K562 (cell line): Measurements from ENCODE around the gene ATXN7L1. TPM values are rescaled to one million over a fixed set of nuclear protein-coding genes. Genes with fewer than 3 reads are reported as not detected.

ENCODE experiments used
- ATAC-seq: fragments of 200-7000 bp; cut with Tn5 transposase; 3 replicates; pipeline ENCODE4 v1.9.1; 2020; ENCODE audit warnings: moderate library complexity
- BruUV-seq: library from RNA; stranded (reverse); fragments of 400-500 nt; replicated peaks from 2 replicates; lab custom pipeline; 2021; lab: Mats Ljungman, UMichigan
- CTCF ChIA-PET: fragments of 300-600 bp; formaldehyde crosslinking; extraction: SDS; loops from one replicate; lab custom pipeline; 2021; ENCODE audit warnings: low intra/inter-chr PET ratio; lab: Yijun Ruan, JAX
- POLR2A ChIA-PET: fragments of 300-600, 350-650 bp; sonication (Branson Sonifier 250); formaldehyde crosslinking; extraction: SDS; loops from one replicate; lab custom pipeline; 2021; ENCODE audit warnings: antibody characterized with exemption, inconsistent platforms; lab: Yijun Ruan, JAX
- DNase-seq, 4 experiments: peaks; one replicate each; pipeline versions ENCODE4 v3.0.0 to v3.0.0-alpha.2; 2011 to 2018; ENCODE audit warnings: low spot score in 3 of 4, mixed read lengths in 3 of 4; ENCODE audit errors: extremely low read depth in 1 of 4
- FAIRE-seq: peaks from 2 replicates; lab custom pipeline; 2011; peaks lifted over from hg19 to GRCh38; lab: Jason Lieb, UNC
- H2AFZ ChIP-seq: 2 replicates; pipeline ENCODE4 v1.6.0; 2011; ENCODE audit warnings: low read depth, low read length, control low read depth, inconsistent platforms
- H3K27ac ChIP-seq: fragments of 200-600 bp; 3 replicates; pipeline ENCODE4 v1.8.0; 2011; ENCODE audit warnings: low read depth, mild to moderate bottlenecking, control low read depth, inconsistent platforms, low read length, moderate library complexity, mixed read lengths; ENCODE audit errors: extremely low read depth
- H3K27me3 ChIP-seq, 2 experiments: fragments of 300-600 bp in 1 of 2; 2 replicates in 1 of 2; 3 replicates in 1 of 2; pipeline versions ENCODE4 v1.6.0 to v1.8.0; 2011; ENCODE audit warnings: inconsistent platforms in 2 of 2, low read length in 2 of 2, mild to moderate bottlenecking in 1 of 2, mixed read lengths in 1 of 2, moderate library complexity in 1 of 2; ENCODE audit not compliant: control insufficient read depth in 2 of 2, insufficient read depth in 2 of 2
- H3K36me3 ChIP-seq: fragments of 300-600 bp; 3 replicates; pipeline ENCODE4 v1.8.0; 2011; ENCODE audit warnings: mild to moderate bottlenecking, low read length, inconsistent platforms; ENCODE audit not compliant: control insufficient read depth, insufficient read depth
- H3K4me1 ChIP-seq, 2 experiments: fragments of 200-600 bp in 1 of 2; replicated peaks in 1 of 2; 2 replicates in 1 of 2; 3 replicates in 1 of 2; pipeline versions ENCODE4 v1.5.1 to v1.8.0; 2011; ENCODE audit warnings: inconsistent platforms in 2 of 2, low read length in 2 of 2, mild to moderate bottlenecking in 1 of 2, mixed read lengths in 1 of 2, moderate library complexity in 1 of 2; ENCODE audit not compliant: control insufficient read depth in 2 of 2, insufficient read depth in 2 of 2
- H3K4me2 ChIP-seq: 2 replicates; pipeline ENCODE4 v1.6.1; 2011; ENCODE audit warnings: low read length, control low read depth, inconsistent platforms, mixed read lengths; ENCODE audit not compliant: insufficient read depth
- H3K4me3 ChIP-seq: fragments of 200-600 bp; sonication (generic), shearing (Covaris generic); 2 replicates; pipeline ENCODE4 v1.5.1; 2016; ENCODE audit warnings: control low read depth, inconsistent platforms
- H3K79me2 ChIP-seq: fragments of 200-600 bp; 3 replicates; pipeline ENCODE4 v1.8.0; 2011; ENCODE audit warnings: low read length, inconsistent platforms; ENCODE audit not compliant: control insufficient read depth, insufficient read depth
- H3K9ac ChIP-seq, 2 experiments: 2 replicates each; pipeline versions ENCODE4 v1.6.0 to v1.6.1; 2011; ENCODE audit warnings: low read depth in 2 of 2, low read length in 2 of 2, control low read depth in 1 of 2, inconsistent platforms in 1 of 2, mild to moderate bottlenecking in 1 of 2, mixed read lengths in 1 of 2; ENCODE audit not compliant: insufficient read depth in 1 of 2
- H3K9me1 ChIP-seq: one replicate; pipeline ENCODE4 v1.6.0; 2011; ENCODE audit warnings: inconsistent platforms, mild to moderate bottlenecking, low read length, moderate library complexity; ENCODE audit not compliant: control insufficient read depth, insufficient read depth
- H3K9me3 ChIP-seq: replicated peaks from 2 replicates; pipeline ENCODE4 v1.5.1; 2011; ENCODE audit warnings: low read depth, low read length, inconsistent platforms; ENCODE audit not compliant: control insufficient read depth, insufficient read depth
- H4K20me1 ChIP-seq: replicated peaks from 2 replicates; pipeline ENCODE4 v1.6.1; 2011; ENCODE audit warnings: low read length, inconsistent platforms, mixed read lengths; ENCODE audit not compliant: control insufficient read depth, insufficient read depth
- DMBX1 ChIP-seq: fragments of 250-450 bp; sonication (Bioruptor Pico); IDR thresholded peaks from 2 replicates; pipeline ENCODE4 v1.8.0; 2022; ENCODE audit warnings: inconsistent platforms, mild to moderate bottlenecking, moderate library complexity, borderline replicate concordance
- DNMT1 ChIP-seq: fragments of 450-650 bp; IDR thresholded peaks from 2 replicates; pipeline ENCODE4 v1.6.1; 2016; ENCODE audit warnings: antibody characterized with exemption, mild to moderate bottlenecking
- HLTF ChIP-seq: fragments of 450-650 bp; IDR thresholded peaks from 2 replicates; pipeline ENCODE4 v1.6.1; 2016
- MECOM ChIP-seq: fragments of 250-450 bp; sonication (Bioruptor Pico); IDR thresholded peaks from 2 replicates; pipeline ENCODE4 v1.8.0; 2022; ENCODE audit warnings: inconsistent platforms
- MYC ChIP-seq, 2 experiments: fragments of 250-450 bp in 1 of 2; sonication (Bioruptor Pico) in 1 of 2; IDR thresholded peaks; 2 replicates each; pipeline versions ENCODE4 v1.5.1 to v1.6.1; 2012 to 2021; ENCODE audit warnings: low read depth in 2 of 2, borderline replicate concordance in 1 of 2, improper control_type of control experiment in 1 of 2, low read length in 1 of 2, mild to moderate bottlenecking in 1 of 2, moderate library complexity in 1 of 2
- RCOR1 ChIP-seq, 2 experiments: IDR thresholded peaks; 2 replicates each; pipeline ENCODE4 v1.6.1; 2012; ENCODE audit warnings: low read depth in 2 of 2, low read length in 2 of 2, borderline replicate concordance in 1 of 2, improper control_type of control experiment in 1 of 2
- SREBF2 ChIP-seq: sonication (generic); formaldehyde crosslinking; IDR thresholded peaks from 2 replicates; pipeline ENCODE4 v1.4.0; 2020; ENCODE audit warnings: mild to moderate bottlenecking, missing genetic modification reagents
- ZBTB49 ChIP-seq: sonication (generic); formaldehyde crosslinking; IDR thresholded peaks from 2 replicates; pipeline ENCODE4 v1.8.0; 2022; ENCODE audit warnings: missing genetic modification reagents, mild to moderate bottlenecking, borderline replicate concordance
- ZNF639 ChIP-seq, 2 experiments: fragments of 200-800 bp in 1 of 2; sonication (Bioruptor generic) in 1 of 2; sonication (generic) in 1 of 2; formaldehyde crosslinking in 1 of 2; IDR thresholded peaks in 1 of 2; conservative IDR thresholded peaks in 1 of 2; 2 replicates each; pipeline versions ENCODE4 v1.5.0 to v1.6.1; 2016 to 2020; ENCODE audit warnings: missing compliant biosample characterization in 1 of 2, missing genetic modification characterization in 1 of 2, missing genetic modification reagents in 1 of 2
- WGBS: fragments of 100-300 bp; shearing (Covaris generic); methylation state at CpG from one replicate; pipeline ENCODE4 v1.1.6; 2016; ENCODE audit warnings: low coverage, mixed read lengths; ENCODE audit not compliant: insufficient coverage; ENCODE audit errors: missing lambda C conversion rate; 5-methylcytosine and 5-hydroxymethylcytosine counted together
- in situ Hi-C: fragments of 300-500 bp; cut with MboI; formaldehyde crosslinking; loops from 4 replicates; pipeline ENCODE4 v1.15.0; 2018; ENCODE audit warnings: inconsistent platforms, mixed read lengths
- intact Hi-C: fragments of 100-400 bp; cut with micrococcal nuclease; formaldehyde crosslinking; loops from 2 replicates; pipeline ENCODE4 v1.14.2; 2022
- polyA plus RNA-seq, 8 experiments: library from polyadenylated mRNA; depleted of rRNA in 4 of 8; stranded (reverse) in 5 of 8; unstranded in 3 of 8; fragments of >200 nt; fragmentation: Nextera tagmentation in 2 of 8; fragmentation: Illumina TruSeq in 1 of 8; extraction: Ambion mirVana in 2 of 8; extraction: Trizol in 1 of 8; gene quantifications; 2 replicates each; pipeline versions ENCODE4 v1.2.1 to v1.2.3, GENCODE V29; 2011 to 2014; ENCODE audit warnings: inconsistent platforms in 1 of 8, missing spikeins in 1 of 8
- total RNA-seq, 7 experiments: library from RNA; depleted of rRNA in 6 of 7; stranded (reverse); fragments of >200 nt in 6 of 7; fragmentation: Illumina TruSeq in 2 of 7; extraction: Trizol in 2 of 7; gene quantifications; 2 replicates each; pipeline versions ENCODE4 v1.2.1 to v1.2.3, GENCODE V29; 2011 to 2021; ENCODE audit warnings: low replicate concordance in 1 of 7
- TF ChIP-seq, protein P1 (sequence below), 2 experiments: fragments of 450-650 bp in 1 of 2; IDR thresholded peaks; 2 replicates each; pipeline ENCODE4 v1.6.1; 2011 to 2017; ENCODE audit warnings: low read depth in 2 of 2, antibody characterized with exemption in 1 of 2, borderline replicate concordance in 1 of 2, low read length in 1 of 2, mild to moderate bottlenecking in 1 of 2, mixed read lengths in 1 of 2; ENCODE audit not compliant: control insufficient read depth in 1 of 2
- TF ChIP-seq, protein P2 (sequence below): fragments of 200-800 bp; sonication (Bioruptor generic); IDR thresholded peaks from 2 replicates; pipeline ENCODE4 v1.6.1; 2017; ENCODE audit warnings: missing genetic modification characterization, missing compliant biosample characterization

ATXN7L1 gene
- total and polyA plus RNA-seq, 9 of the 15 experiments (the other 6 are each of a cell fraction or from before 2014, with no cell fraction given), result 6.6 to 13.7 (median 10.7) TPM

GRCh38 chr7:105655067-105655466 lies 221.3 kb downstream of the ATXN7L1 start:
- Histone ChIP-seq H3K4me3 (no peak overlapping the region), H3K36me3 (no peaks in the 10 kb centered on the region), H4K20me1 (peaks cover 16% of the 10 kb centered on the region), H3K9ac (peak overlapping the region in 1 of 2 experiments; percentile 3; a peak in 1 of 4 replicates), H3K4me1 (peaks cover 8 to 10% of the 10 kb centered on the region in 2 experiments; a peak in 3 of 5 replicates), H3K27me3 (no peaks in the 10 kb centered on the region; a peak in 1 of 5 replicates), H2AFZ (no peak overlapping the region), H3K9me1 (no peaks in the 10 kb centered on the region), H3K27ac (no peak overlapping the region), H3K4me2 (no peak overlapping the region), H3K9me3 (no peaks in the 10 kb centered on the region), H3K79me2 (no peaks in the 10 kb centered on the region)
- WGBS, result 14% methylated on average over 3 of the region's 3 CpGs
- intact Hi-C loops (loop anchor here (5.0 to 10.0 kb wide), 3 partner anchors 290 to 497 kb away; no protein-coding TSS in a partner anchor), in situ Hi-C loops (no loop called here)
- ChIA-PET POLR2A (interaction anchor here (1.1 kb wide), 1 partner anchor 392 kb away, joined by 3 read pairs; no protein-coding TSS in a partner anchor), CTCF (interaction anchor here (0.8 to 1.0 kb wide), 2 partner anchors 388 to 512 kb away, joined by 3 read pairs; no protein-coding TSS in a partner anchor)
- ATAC-seq, result no peak
- no TSS peak for BruUV-seq
- FAIRE-seq, result peak; percentile 23
- peak in 1 of 4 experiments; percentile 43 for DNase-seq
- TF ChIP-seq HLTF, result no peak
- peak in 1 of 2 experiments; percentile 33; a peak in 1 of 4 replicates for TF ChIP-seq ZNF639 (CRISPR knock-in tag; conservative IDR thresholded peaks at IDR 0.05 in 1 of 2, IDR thresholded peaks at IDR 0.05 in 1 of 2)
- TF ChIP-seq, protein P1, sequence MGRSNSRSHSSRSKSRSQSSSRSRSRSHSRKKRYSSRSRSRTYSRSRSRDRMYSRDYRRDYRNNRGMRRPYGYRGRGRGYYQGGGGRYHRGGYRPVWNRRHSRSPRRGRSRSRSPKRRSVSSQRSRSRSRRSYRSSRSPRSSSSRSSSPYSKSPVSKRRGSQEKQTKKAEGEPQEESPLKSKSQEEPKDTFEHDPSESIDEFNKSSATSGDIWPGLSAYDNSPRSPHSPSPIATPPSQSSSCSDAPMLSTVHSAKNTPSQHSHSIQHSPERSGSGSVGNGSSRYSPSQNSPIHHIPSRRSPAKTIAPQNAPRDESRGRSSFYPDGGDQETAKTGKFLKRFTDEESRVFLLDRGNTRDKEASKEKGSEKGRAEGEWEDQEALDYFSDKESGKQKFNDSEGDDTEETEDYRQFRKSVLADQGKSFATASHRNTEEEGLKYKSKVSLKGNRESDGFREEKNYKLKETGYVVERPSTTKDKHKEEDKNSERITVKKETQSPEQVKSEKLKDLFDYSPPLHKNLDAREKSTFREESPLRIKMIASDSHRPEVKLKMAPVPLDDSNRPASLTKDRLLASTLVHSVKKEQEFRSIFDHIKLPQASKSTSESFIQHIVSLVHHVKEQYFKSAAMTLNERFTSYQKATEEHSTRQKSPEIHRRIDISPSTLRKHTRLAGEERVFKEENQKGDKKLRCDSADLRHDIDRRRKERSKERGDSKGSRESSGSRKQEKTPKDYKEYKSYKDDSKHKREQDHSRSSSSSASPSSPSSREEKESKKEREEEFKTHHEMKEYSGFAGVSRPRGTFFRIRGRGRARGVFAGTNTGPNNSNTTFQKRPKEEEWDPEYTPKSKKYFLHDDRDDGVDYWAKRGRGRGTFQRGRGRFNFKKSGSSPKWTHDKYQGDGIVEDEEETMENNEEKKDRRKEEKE (IDR thresholded peaks at IDR 0.05; ENCODE audit: borderline replicate concordance in 1 of 2, control insufficient read depth in 1 of 2, low read depth in 2 of 2, low read length in 1 of 2), result no peak
- no peak for TF ChIP-seq MYC (IDR thresholded peaks at IDR 0.05; ENCODE audit: low read depth, low read length)
- TF ChIP-seq MYC (CRISPR knock-in tag; IDR thresholded peaks at IDR 0.05; ENCODE audit: borderline replicate concordance, low read depth), result no peak
- no peak for TF ChIP-seq SREBF2 (CRISPR knock-in tag)
- no peak for TF ChIP-seq ZBTB49 (CRISPR knock-in tag)
- TF ChIP-seq DMBX1, result 0 out of 2 replicates have a peak, but pooled peaks have one; percentile 19
- 0 out of 2 replicates have a peak, but pooled peaks have one; percentile 46 for TF ChIP-seq MECOM (CRISPR knock-in tag)
- TF ChIP-seq, protein P2, sequence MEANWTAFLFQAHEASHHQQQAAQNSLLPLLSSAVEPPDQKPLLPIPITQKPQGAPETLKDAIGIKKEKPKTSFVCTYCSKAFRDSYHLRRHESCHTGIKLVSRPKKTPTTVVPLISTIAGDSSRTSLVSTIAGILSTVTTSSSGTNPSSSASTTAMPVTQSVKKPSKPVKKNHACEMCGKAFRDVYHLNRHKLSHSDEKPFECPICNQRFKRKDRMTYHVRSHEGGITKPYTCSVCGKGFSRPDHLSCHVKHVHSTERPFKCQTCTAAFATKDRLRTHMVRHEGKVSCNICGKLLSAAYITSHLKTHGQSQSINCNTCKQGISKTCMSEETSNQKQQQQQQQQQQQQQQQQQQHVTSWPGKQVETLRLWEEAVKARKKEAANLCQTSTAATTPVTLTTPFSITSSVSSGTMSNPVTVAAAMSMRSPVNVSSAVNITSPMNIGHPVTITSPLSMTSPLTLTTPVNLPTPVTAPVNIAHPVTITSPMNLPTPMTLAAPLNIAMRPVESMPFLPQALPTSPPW (CRISPR knock-in tag), result peak; percentile 19; the same call in 1 of the 2 replicates
- peak in 1 of 2 experiments; percentile 28; a peak in 1 of 4 replicates for TF ChIP-seq RCOR1 (IDR thresholded peaks at IDR 0.05; ENCODE audit: borderline replicate concordance in 1 of 2, low read depth in 2 of 2, low read length in 2 of 2)
- TF ChIP-seq DNMT1, result no peak
